PC-3 (cell line): ENCODE measurements around the gene KMT5B. TPM values are rescaled to one million over a fixed set of nuclear protein-coding genes. Genes with fewer than 3 reads are reported as not detected.

Experiments used
- ATAC-seq: fragments of 200-7000 bp; cut with Tn5 transposase; 2 replicates; pipeline ENCODE4 v1.9.1; 2020; ENCODE audit warnings: mild to moderate bottlenecking, moderate library complexity
- BruUV-seq: library from RNA; stranded (reverse); fragments of 400-500 nt; replicated peaks from 2 replicates; lab custom pipeline; 2021; lab: Mats Ljungman, UMichigan
- CTCF ChIA-PET: fragments of 300-600 bp; sonication (Branson Sonifier 250); formaldehyde crosslinking; loops from one replicate; lab custom pipeline; 2022; ENCODE audit warnings: antibody characterized with exemption; lab: Charles Lee
- POLR2A ChIA-PET: fragments of 300-600 bp; sonication (Branson Sonifier 250); formaldehyde crosslinking; loops from one replicate; lab custom pipeline; 2022; ENCODE audit warnings: antibody characterized with exemption; ENCODE audit not compliant: unreplicated experiment; lab: Charles Lee
- DNase-seq: peaks from one replicate; pipeline ENCODE4 v3.0.0-alpha.2; 2015
- H2AFZ ChIP-seq: fragments of 300-600 bp; sonication (generic); 2 replicates; pipeline ENCODE4 v1.6.0; 2016; ENCODE audit warnings: antibody characterized with exemption, low read length
- H3F3A ChIP-seq: fragments of 300-600 bp; sonication (generic); one replicate; pipeline ENCODE4 v1.6.0; 2017; ENCODE audit warnings: antibody characterized with exemption, low read length, control low read depth, mild to moderate bottlenecking; ENCODE audit not compliant: unreplicated experiment
- H3K27ac ChIP-seq: fragments of 300-600 bp; sonication (generic); 2 replicates; pipeline ENCODE4 v1.5.1; 2016; ENCODE audit warnings: mild to moderate bottlenecking, low read length
- H3K27me3 ChIP-seq: fragments of 300-600 bp; sonication (generic); 2 replicates; pipeline ENCODE4 v1.6.1; 2016; ENCODE audit warnings: low read length, mixed read lengths
- H3K36me3 ChIP-seq: fragments of 300-600 bp; sonication (generic); 2 replicates; pipeline ENCODE4 v1.6.1; 2016; ENCODE audit warnings: low read depth, mixed run types, low read length, mixed read lengths
- H3K4me1 ChIP-seq: fragments of 300-600 bp; sonication (generic); 2 replicates; pipeline ENCODE4 v1.5.1; 2016; ENCODE audit warnings: low read length; ENCODE audit not compliant: insufficient read depth
- H3K4me2 ChIP-seq: fragments of 300-600 bp; sonication (generic); 2 replicates; pipeline ENCODE4 v1.6.0; 2016; ENCODE audit warnings: low read length
- H3K4me3 ChIP-seq: fragments of 300-600 bp; sonication (generic); 2 replicates; pipeline ENCODE4 v1.5.1; 2016; ENCODE audit warnings: mild to moderate bottlenecking, low read length, mixed read lengths
- H3K79me2 ChIP-seq: fragments of 300-600 bp; sonication (generic); 2 replicates; pipeline ENCODE4 v1.6.1; 2017; ENCODE audit warnings: low read length, mixed read lengths
- H3K9ac ChIP-seq: fragments of 300-600 bp; sonication (generic); 2 replicates; pipeline ENCODE4 v1.6.0; 2016; ENCODE audit warnings: mild to moderate bottlenecking, low read length
- H3K9me2 ChIP-seq: fragments of 300-600 bp; sonication (generic); replicated peaks from 2 replicates; pipeline ENCODE4 v1.6.1; 2016; ENCODE audit warnings: mixed run types, low read length, mixed read lengths
- H3K9me3 ChIP-seq: fragments of 300-600 bp; sonication (generic); 2 replicates; pipeline ENCODE4 v1.6.1; 2016; ENCODE audit warnings: low read length, mixed read lengths
- H4K20me1 ChIP-seq: fragments of 300-600 bp; sonication (generic); 2 replicates; pipeline ENCODE4 v1.6.1; 2016; ENCODE audit warnings: low read length, mixed read lengths
- EZH2 ChIP-seq: fragments of 300-600 bp; sonication (generic); IDR thresholded peaks from one replicate; pipeline ENCODE4 v1.6.1; 2017; ENCODE audit warnings: antibody characterized with exemption, mild to moderate bottlenecking, low read length; ENCODE audit not compliant: unreplicated experiment
- EZH2phosphoT487 ChIP-seq: fragments of 300-600 bp; sonication (generic); IDR thresholded peaks from 2 replicates; pipeline ENCODE4 v1.6.1; 2018; ENCODE audit warnings: mild to moderate bottlenecking, antibody characterized with exemption, low read length, borderline replicate concordance
- intact Hi-C: fragments of 100-400 bp; cut with micrococcal nuclease; formaldehyde crosslinking; loops from 2 replicates; pipeline ENCODE4 v1.9.0; 2023
- total RNA-seq: library from RNA; depleted of rRNA; stranded (reverse); fragments of >200 nt; gene quantifications from 2 replicates; pipeline ENCODE4 v1.2.3, GENCODE V29; 2014
- TF ChIP-seq, protein P1 (sequence below): fragments of 300-600 bp; sonication (generic); conservative IDR thresholded peaks from 2 replicates; pipeline ENCODE4 v1.5.1; 2017; ENCODE audit warnings: antibody characterized with exemption, low read depth, mild to moderate bottlenecking, low read length

The KMT5B gene
- total RNA-seq, 1 experiment from 2014 or later, result 19.0 TPM

- TF ChIP-seq EZH2phosphoT487 (no peak), EZH2 (no peak)
- TF ChIP-seq, protein P1, sequence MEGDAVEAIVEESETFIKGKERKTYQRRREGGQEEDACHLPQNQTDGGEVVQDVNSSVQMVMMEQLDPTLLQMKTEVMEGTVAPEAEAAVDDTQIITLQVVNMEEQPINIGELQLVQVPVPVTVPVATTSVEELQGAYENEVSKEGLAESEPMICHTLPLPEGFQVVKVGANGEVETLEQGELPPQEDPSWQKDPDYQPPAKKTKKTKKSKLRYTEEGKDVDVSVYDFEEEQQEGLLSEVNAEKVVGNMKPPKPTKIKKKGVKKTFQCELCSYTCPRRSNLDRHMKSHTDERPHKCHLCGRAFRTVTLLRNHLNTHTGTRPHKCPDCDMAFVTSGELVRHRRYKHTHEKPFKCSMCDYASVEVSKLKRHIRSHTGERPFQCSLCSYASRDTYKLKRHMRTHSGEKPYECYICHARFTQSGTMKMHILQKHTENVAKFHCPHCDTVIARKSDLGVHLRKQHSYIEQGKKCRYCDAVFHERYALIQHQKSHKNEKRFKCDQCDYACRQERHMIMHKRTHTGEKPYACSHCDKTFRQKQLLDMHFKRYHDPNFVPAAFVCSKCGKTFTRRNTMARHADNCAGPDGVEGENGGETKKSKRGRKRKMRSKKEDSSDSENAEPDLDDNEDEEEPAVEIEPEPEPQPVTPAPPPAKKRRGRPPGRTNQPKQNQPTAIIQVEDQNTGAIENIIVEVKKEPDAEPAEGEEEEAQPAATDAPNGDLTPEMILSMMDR, result no peak
- CTCF ChIA-PET, result no interaction called here
Observed at GRCh38 chr11:68163691-68164090, 49.4 kb downstream of the KMT5B start.

DNA sequence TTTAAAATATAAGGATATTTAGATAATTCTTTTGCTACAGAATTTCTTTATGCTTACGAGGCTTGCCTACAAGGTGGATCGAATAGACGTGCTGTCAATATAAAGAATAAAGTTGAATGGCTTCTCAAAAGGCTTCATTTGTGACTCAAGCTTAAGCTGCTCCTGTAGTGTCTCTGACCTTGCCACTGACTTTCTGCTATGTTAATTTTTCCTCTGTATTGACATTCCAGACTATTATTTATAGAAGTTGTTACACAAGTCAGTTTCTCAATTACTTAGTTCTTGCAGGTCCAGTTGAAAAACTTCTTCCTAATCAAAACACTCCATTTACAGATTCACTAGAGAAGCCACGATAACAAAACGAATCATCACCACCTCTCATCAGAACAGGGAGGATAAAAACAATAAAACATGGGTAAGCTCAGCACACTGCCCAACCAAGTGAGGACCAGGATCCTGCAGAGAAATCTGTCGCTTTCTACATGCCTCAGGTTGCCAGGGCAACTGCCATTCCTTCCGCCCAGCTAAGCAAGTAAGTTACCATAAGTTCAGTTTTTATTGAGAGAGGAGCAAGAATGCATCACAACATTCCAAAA, 52.9 kb downstream of the KMT5B start:
- no peak for ATAC-seq
- DNase-seq, result no peak
- Histone ChIP-seq H3K4me3 (no peak overlapping the region), H3K79me2 (no peaks in the 10 kb centered on the region), H3K4me2 (no peak overlapping the region), H3K27ac (no peak overlapping the region), H4K20me1 (no peaks in the 10 kb centered on the region), H3K9me2 (no peaks in the 10 kb centered on the region), H3K9ac (no peak overlapping the region), H3F3A (no peaks in the 10 kb centered on the region), H3K4me1 (peaks cover 11% of the 10 kb centered on the region), H3K9me3 (no peaks in the 10 kb centered on the region), H2AFZ (no peak overlapping the region), H3K36me3 (0 out of 2 replicates have a peak, but pooled peaks cover 8% of the 10 kb centered on the region), H3K27me3 (no peaks in the 10 kb centered on the region)
- CTCF ChIA-PET, result no interaction called here
- no TSS peak for BruUV-seq
- POLR2A ChIA-PET, result no interaction called here
- intact Hi-C loops, result no loop called here
- TF ChIP-seq, protein P1, result no peak
- TF ChIP-seq EZH2phosphoT487 (no peak), EZH2 (no peak)

More at GRCh38 chr11:68163691-68164090, 49.4 kb downstream of the KMT5B start:
- no peak overlapping the region for H3K4me2 ChIP-seq
- H4K20me1 ChIP-seq, result no peaks in the 10 kb centered on the region
- no peaks in the 10 kb centered on the region for H3K9me3 ChIP-seq
- peaks cover 8% of the 10 kb centered on the region for H3K4me1 ChIP-seq
- POLR2A ChIA-PET, result no interaction called here
- no peak overlapping the region for H2AFZ ChIP-seq
- H3F3A ChIP-seq, result no peaks in the 10 kb centered on the region
- intact Hi-C loops, result no loop called here
- H3K36me3 ChIP-seq, result peaks cover 19% of the 10 kb centered on the region
- H3K4me3 ChIP-seq, result no peak overlapping the region
- no peak overlapping the region for H3K9ac ChIP-seq
- no peak for DNase-seq
- ATAC-seq, result no peak
- H3K27ac ChIP-seq, result no peak overlapping the region
- no peaks in the 10 kb centered on the region for H3K9me2 ChIP-seq
- H3K27me3 ChIP-seq, result no peaks in the 10 kb centered on the region
- H3K79me2 ChIP-seq, result no peaks in the 10 kb centered on the region
- BruUV-seq, result no TSS peak

GRCh38 chr11:68159665-68160064, 53.4 kb downstream of the KMT5B start:
- Histone ChIP-seq H3K4me3 (no peak overlapping the region), H3K36me3 (0 out of 2 replicates have a peak, but pooled peaks cover 8% of the 10 kb centered on the region), H3F3A (no peaks in the 10 kb centered on the region), H3K9me2 (no peaks in the 10 kb centered on the region), H2AFZ (no peak overlapping the region), H4K20me1 (no peaks in the 10 kb centered on the region), H3K27me3 (no peaks in the 10 kb centered on the region), H3K4me2 (no peak overlapping the region), H3K9ac (no peak overlapping the region), H3K79me2 (no peaks in the 10 kb centered on the region), H3K4me1 (peaks cover 10% of the 10 kb centered on the region), H3K27ac (no peak overlapping the region), H3K9me3 (no peaks in the 10 kb centered on the region)
- ChIA-PET POLR2A (no interaction called here), CTCF (no interaction called here)
- no TSS peak for BruUV-seq
- intact Hi-C loops, result no loop called here
- DNase-seq, result no peak
- TF ChIP-seq EZH2 (no peak), EZH2phosphoT487 (no peak)
- TF ChIP-seq, protein P1, result no peak
- ATAC-seq, result no peak
